Sigmoid colon (tissue), 4 donors: Measurements from ENCODE around the gene PACC1.
A peak's percentile ranks its signal among the peaks of the same experiment; 100 is the strongest.

Source experiments
- EP300 ChIP-seq, 4 donors: sonication (generic); formaldehyde crosslinking; IDR thresholded peaks; one replicate each; pipeline ENCODE4 v1.6.1; 2017; ENCODE audit warnings: antibody characterized with exemption in 4 of 4
- POLR2A ChIP-seq, 2 donors: fragments of 450-650 bp; IDR thresholded peaks; one replicate each; pipeline ENCODE4 v1.6.1; 2016; ENCODE audit warnings: antibody characterized with exemption in 2 of 2, mild to moderate bottlenecking in 2 of 2, moderate library complexity in 2 of 2
- POLR2AphosphoS5 ChIP-seq, 4 donors: sonication (generic); formaldehyde crosslinking; IDR thresholded peaks; one replicate each; pipeline ENCODE4 v1.6.1; 2017; ENCODE audit warnings: antibody characterized with exemption in 4 of 4
- TF ChIP-seq, protein P1 (sequence below), 4 experiments: fragments of 450-650 bp in 3 of 4; fragments of 200-600 bp in 1 of 4; IDR thresholded peaks; one replicate each; pipeline ENCODE4 v1.5.1; 2016 to 2019; ENCODE audit warnings: antibody characterized with exemption in 4 of 4, mild to moderate bottlenecking in 3 of 4, moderate library complexity in 2 of 4

DNA sequence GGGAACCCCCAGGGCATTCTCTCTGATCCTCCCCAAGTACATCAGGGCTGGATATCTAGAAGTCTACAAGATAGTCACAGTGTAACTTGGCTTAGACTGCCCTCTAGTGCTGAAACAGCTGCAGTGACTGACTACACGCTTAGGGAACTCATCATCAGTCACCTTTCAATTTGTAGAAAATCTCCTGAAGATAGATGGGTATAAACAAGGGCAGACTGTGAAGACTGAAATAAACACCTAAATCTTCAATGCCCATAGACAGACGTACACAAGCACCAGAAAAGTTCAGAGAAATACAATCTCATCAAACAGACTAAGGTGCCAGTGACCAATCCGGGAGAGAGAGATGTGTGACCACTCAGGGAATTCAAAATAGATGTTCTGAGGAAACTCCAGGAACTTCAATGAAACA lies 46.6 kb downstream of the PACC1 start:
- TF ChIP-seq, protein P1, sequence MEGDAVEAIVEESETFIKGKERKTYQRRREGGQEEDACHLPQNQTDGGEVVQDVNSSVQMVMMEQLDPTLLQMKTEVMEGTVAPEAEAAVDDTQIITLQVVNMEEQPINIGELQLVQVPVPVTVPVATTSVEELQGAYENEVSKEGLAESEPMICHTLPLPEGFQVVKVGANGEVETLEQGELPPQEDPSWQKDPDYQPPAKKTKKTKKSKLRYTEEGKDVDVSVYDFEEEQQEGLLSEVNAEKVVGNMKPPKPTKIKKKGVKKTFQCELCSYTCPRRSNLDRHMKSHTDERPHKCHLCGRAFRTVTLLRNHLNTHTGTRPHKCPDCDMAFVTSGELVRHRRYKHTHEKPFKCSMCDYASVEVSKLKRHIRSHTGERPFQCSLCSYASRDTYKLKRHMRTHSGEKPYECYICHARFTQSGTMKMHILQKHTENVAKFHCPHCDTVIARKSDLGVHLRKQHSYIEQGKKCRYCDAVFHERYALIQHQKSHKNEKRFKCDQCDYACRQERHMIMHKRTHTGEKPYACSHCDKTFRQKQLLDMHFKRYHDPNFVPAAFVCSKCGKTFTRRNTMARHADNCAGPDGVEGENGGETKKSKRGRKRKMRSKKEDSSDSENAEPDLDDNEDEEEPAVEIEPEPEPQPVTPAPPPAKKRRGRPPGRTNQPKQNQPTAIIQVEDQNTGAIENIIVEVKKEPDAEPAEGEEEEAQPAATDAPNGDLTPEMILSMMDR (IDR thresholded peaks at IDR 0.05), result peak; percentile 57 to 85 (median 71)
- TF ChIP-seq POLR2A (IDR thresholded peaks at IDR 0.05) (no peak), EP300 (IDR thresholded peaks at IDR 0.05) (no peak), POLR2AphosphoS5 (IDR thresholded peaks at IDR 0.05) (no peak)
